ENCODE measurements around the gene ABCA6. TPM values are rescaled to one million over a fixed set of nuclear protein-coding genes. Genes with fewer than 3 reads are reported as not detected.
"Not testable (repeated sequence)": the region's sequence is repeated elsewhere in the genome, so short reads cannot be mapped to it uniquely, and the experiment has no call there.

Gene ABCA6
- total RNA-seq, 1 donor from 2014 or later, result 14.6 TPM

GRCh38 chr17:69082696-69083095 lies 59.0 kb downstream of the ABCA6 start:
- intact Hi-C loops (cut with DNase I), result no loop called here
- DNase-seq (ENCODE audit: low spot score), result no peak

GRCh38 chr17:69078864-69079263 lies 62.8 kb downstream of the ABCA6 start:
- DNase-seq (ENCODE audit: low spot score), result no peak
- intact Hi-C loops (cut with DNase I), result no loop called here

- no peak for DNase-seq (ENCODE audit: low spot score)
- intact Hi-C loops (cut with DNase I), result no loop called here
Measured at GRCh38 chr17:69075823-69076222, 65.9 kb downstream of the ABCA6 start.

GRCh38 chr17:69073392-69073791 lies 68.3 kb downstream of the ABCA6 start:
- intact Hi-C loops (cut with DNase I); DNase-seq (ENCODE audit: low spot score): not testable (repeated sequence)

- intact Hi-C loops (cut with DNase I); DNase-seq (ENCODE audit: low spot score): not testable (repeated sequence)
Measured at GRCh38 chr17:69072803-69073256, 68.9 kb downstream of the ABCA6 start.

GRCh38 chr17:69071233-69071586 lies 70.5 kb downstream of the ABCA6 start:
- DNase-seq (ENCODE audit: low spot score); intact Hi-C loops (cut with DNase I): not testable (repeated sequence)

- intact Hi-C loops (cut with DNase I); DNase-seq (ENCODE audit: low spot score): not testable (repeated sequence)
Measured at GRCh38 chr17:69070378-69071232, 71.1 kb downstream of the ABCA6 start.

- DNase-seq (ENCODE audit: low spot score), result no peak
- intact Hi-C loops (cut with DNase I), result no loop called here
Measured at GRCh38 chr17:69069226-69069750, 72.4 kb downstream of the ABCA6 start.

GRCh38 chr17:69067274-69068047 lies 74.2 kb downstream of the ABCA6 start:
- DNase-seq (ENCODE audit: low spot score), result no peak
- intact Hi-C loops (cut with DNase I), result no loop called here

- intact Hi-C loops (cut with DNase I), result no loop called here
- DNase-seq (ENCODE audit: low spot score), result no peak
Measured at GRCh38 chr17:69066482-69066881, 75.2 kb downstream of the ABCA6 start.

- no peak for DNase-seq (ENCODE audit: low spot score)
- intact Hi-C loops (cut with DNase I), result no loop called here
Measured at GRCh38 chr17:69065113-69065512, 76.6 kb downstream of the ABCA6 start.

GRCh38 chr17:69064476-69064875 lies 77.2 kb downstream of the ABCA6 start:
- intact Hi-C loops (cut with DNase I), result no loop called here
- no peak for DNase-seq (ENCODE audit: low spot score)

GRCh38 chr17:69064001-69064400 lies 77.7 kb downstream of the ABCA6 start:
- intact Hi-C loops (cut with DNase I), result no loop called here
- no peak for DNase-seq (ENCODE audit: low spot score)

- no peak for DNase-seq (ENCODE audit: low spot score)
- intact Hi-C loops (cut with DNase I), result no loop called here
Measured at GRCh38 chr17:69062860-69063581, 78.7 kb downstream of the ABCA6 start.

GRCh38 chr17:69061721-69062556 lies 79.8 kb downstream of the ABCA6 start:
- intact Hi-C loops (cut with DNase I), result no loop called here
- DNase-seq (ENCODE audit: low spot score), result no peak

GRCh38 chr17:69060822-69061221 lies 80.9 kb downstream of the ABCA6 start, which contains the start of gene ABCA9:
ABCA9 (minus strand) TSS chr17:69060927; CDS start chr17:69051126, 9,801 bp downstream.
- DNase-seq (ENCODE audit: low spot score), result no peak
- intact Hi-C loops (cut with DNase I), result no loop called here

GRCh38 chr17:69059458-69060175 lies 82.1 kb downstream of the ABCA6 start:
- intact Hi-C loops (cut with DNase I), result loop anchor here (10.0 kb wide), 1 partner anchor 265 kb away; no protein-coding TSS in a partner anchor
- DNase-seq (ENCODE audit: low spot score), result no peak

GRCh38 chr17:69058165-69058564 lies 83.5 kb downstream of the ABCA6 start:
- intact Hi-C loops (cut with DNase I), result loop anchor here (10.0 kb wide), 1 partner anchor 263 kb away; no protein-coding TSS in a partner anchor
- no peak for DNase-seq (ENCODE audit: low spot score)

All from cardiac septum (tissue), 1 donor.